ENCODE data around the gene PTTG1IP. TPM values are rescaled to one million over a fixed set of nuclear protein-coding genes. Genes with fewer than 3 reads are reported as not detected.

Gene PTTG1IP
- total RNA-seq, 2 experiments from 2014 or later: 38.9 to 58.1 TPM

DNA sequence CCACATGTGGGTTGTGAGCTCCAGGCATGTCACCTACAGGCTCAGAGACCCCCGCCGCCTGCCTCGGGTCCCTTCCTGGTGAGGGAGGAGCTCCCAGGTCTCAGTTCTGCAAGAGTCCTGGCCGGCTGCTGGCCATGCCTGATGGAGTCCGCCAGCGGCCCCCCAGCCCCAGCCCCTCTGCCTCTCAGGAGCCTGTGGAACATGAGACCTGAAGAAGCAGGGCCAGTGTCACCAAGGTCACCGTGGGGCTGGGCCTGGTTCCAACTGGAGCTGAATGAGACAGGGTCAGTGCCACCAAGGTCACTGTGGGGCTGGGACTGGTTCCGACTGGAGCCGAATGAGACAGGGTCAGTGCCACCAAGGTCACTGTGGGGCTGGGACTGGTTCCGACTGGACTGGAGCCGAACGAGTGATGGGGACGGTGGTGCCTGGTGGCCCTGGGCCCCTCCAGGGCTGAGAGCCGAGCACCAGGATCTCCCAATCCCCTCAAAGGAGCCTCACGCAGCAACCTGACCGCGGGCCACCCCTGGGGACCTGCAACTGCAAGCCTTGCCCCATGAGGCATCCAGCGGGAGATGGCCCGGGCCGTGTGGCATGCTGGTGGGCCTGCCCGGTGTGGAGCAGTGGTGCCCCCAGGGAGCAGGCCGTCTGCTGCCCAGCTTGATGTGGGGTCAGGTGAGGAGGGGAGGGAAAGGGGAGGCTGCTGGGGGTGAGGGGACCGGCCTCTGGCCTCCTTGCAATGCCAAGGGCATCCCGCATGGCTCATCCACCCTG, 14.5 kb upstream of the PTTG1IP start:
- intact Hi-C loops (cut with micrococcal nuclease; ENCODE audit: unreplicated experiment): no loop called here
- Histone ChIP-seq H3K27ac (ENCODE audit: low read depth, low read length, poor library complexity, severe bottlenecking) (no peak overlapping the region), H3K9me2 (ENCODE audit: insufficient read depth, low read length) (no peaks in the 10 kb centered on the region), H3K4me1 (ENCODE audit: insufficient read depth, low read length, poor library complexity, severe bottlenecking) (no peaks in the 10 kb centered on the region), H3K36me3 (ENCODE audit: insufficient read depth, low read length) (no peaks in the 10 kb centered on the region), H2AFZ (ENCODE audit: low read length) (no peak overlapping the region), H4K20me1 (ENCODE audit: insufficient read depth, low read length) (no peaks in the 10 kb centered on the region), H3K4me3 (ENCODE audit: low read depth, low read length, poor library complexity, severe bottlenecking) (no peak overlapping the region), H3K9me3 (ENCODE audit: low read length) (no peaks in the 10 kb centered on the region), H3K79me2 (ENCODE audit: insufficient read depth, low read depth, low read length) (no peaks in the 10 kb centered on the region), H3K4me2 (ENCODE audit: low read length) (no peak overlapping the region)
- no TSS peak for BruUV-seq (replicated peaks)
- POLR2A ChIA-PET: no interaction called here
- TF ChIP-seq CTCF (conservative IDR thresholded peaks at IDR 0.05; ENCODE audit: low read length): no peak
- no peak for TF ChIP-seq EZH2phosphoT487 (IDR thresholded peaks at IDR 0.05; ENCODE audit: borderline replicate concordance, low read depth, low read length)
- DNase-seq (ENCODE audit: low spot score): no peak
- CTCF ChIA-PET (ENCODE audit: unreplicated experiment): no interaction called here

DNA sequence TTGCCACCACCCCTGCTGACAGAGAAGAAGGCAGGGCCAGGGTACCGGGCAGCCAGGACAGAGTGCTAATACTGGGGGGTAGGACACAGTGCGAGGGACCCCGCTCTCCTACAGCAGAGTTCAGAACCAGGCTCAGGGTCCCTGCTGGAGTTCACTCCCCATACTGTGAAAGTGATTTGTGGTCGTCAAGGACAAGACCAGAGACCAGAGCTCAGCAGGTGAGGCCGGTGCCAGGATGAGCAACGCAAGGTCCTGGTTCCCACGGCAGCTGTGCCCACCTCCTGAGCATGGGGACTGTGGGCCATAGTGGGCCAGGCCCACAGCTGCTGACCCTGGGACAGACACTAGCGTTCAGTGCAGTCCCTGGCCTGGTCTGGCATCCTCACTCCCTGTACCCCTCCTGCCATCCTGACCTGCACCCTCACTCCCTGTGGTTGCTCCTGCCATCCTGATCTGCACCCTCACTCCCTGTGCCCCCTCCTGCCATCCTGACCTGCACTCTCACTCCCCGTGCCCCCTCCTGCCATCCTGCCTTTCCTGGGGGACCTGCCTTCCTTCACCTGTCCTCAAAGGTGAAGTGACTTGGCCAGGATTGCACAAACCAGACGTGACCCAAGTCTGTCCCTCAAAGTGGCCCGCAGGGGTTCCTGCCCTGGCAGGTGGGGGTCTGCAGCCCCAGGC, 13.8 kb upstream of the PTTG1IP start:
- intact Hi-C loops (cut with micrococcal nuclease; ENCODE audit: unreplicated experiment): no loop called here
- H3K27ac ChIP-seq (ENCODE audit: low read depth, low read length, poor library complexity, severe bottlenecking): no peak overlapping the region
- POLR2A ChIA-PET: no interaction called here
- H3K4me2 ChIP-seq (ENCODE audit: low read length): no peak overlapping the region
- TF ChIP-seq EZH2phosphoT487 (IDR thresholded peaks at IDR 0.05; ENCODE audit: borderline replicate concordance, low read depth, low read length): no peak
- H3K4me3 ChIP-seq (ENCODE audit: low read depth, low read length, poor library complexity, severe bottlenecking): no peak overlapping the region
- CTCF ChIA-PET (ENCODE audit: unreplicated experiment): no interaction called here
- no peaks in the 10 kb centered on the region for H4K20me1 ChIP-seq (ENCODE audit: insufficient read depth, low read length)
- BruUV-seq (replicated peaks): no TSS peak
- DNase-seq (ENCODE audit: low spot score): no peak
- peaks cover 2% of the 10 kb centered on the region for H3K4me1 ChIP-seq (ENCODE audit: insufficient read depth, low read length, poor library complexity, severe bottlenecking)
- no peak overlapping the region for H2AFZ ChIP-seq (ENCODE audit: low read length)
- no peaks in the 10 kb centered on the region for H3K9me2 ChIP-seq (ENCODE audit: insufficient read depth, low read length)
- no peaks in the 10 kb centered on the region for H3K36me3 ChIP-seq (ENCODE audit: insufficient read depth, low read length)
- no peaks in the 10 kb centered on the region for H3K9me3 ChIP-seq (ENCODE audit: low read length)
- no peaks in the 10 kb centered on the region for H3K79me2 ChIP-seq (ENCODE audit: insufficient read depth, low read depth, low read length)

- Histone ChIP-seq H3K4me1 (ENCODE audit: insufficient read depth, low read length, poor library complexity, severe bottlenecking) (peaks cover 11% of the 10 kb centered on the region), H3K4me3 (ENCODE audit: low read depth, low read length, poor library complexity, severe bottlenecking) (no peak overlapping the region), H4K20me1 (ENCODE audit: insufficient read depth, low read length) (no peaks in the 10 kb centered on the region), H3K79me2 (ENCODE audit: insufficient read depth, low read depth, low read length) (no peaks in the 10 kb centered on the region), H3K36me3 (ENCODE audit: insufficient read depth, low read length) (no peaks in the 10 kb centered on the region), H3K9me2 (ENCODE audit: insufficient read depth, low read length) (no peaks in the 10 kb centered on the region), H3K27ac (ENCODE audit: low read depth, low read length, poor library complexity, severe bottlenecking) (no peak overlapping the region), H3K4me2 (ENCODE audit: low read length) (no peak overlapping the region), H3K9me3 (ENCODE audit: low read length) (no peaks in the 10 kb centered on the region), H2AFZ (ENCODE audit: low read length) (no peak overlapping the region)
- ChIA-PET CTCF (ENCODE audit: unreplicated experiment) (no interaction called here), POLR2A (no interaction called here)
- intact Hi-C loops (cut with micrococcal nuclease; ENCODE audit: unreplicated experiment): no loop called here
- TF ChIP-seq EZH2phosphoT487 (IDR thresholded peaks at IDR 0.05; ENCODE audit: borderline replicate concordance, low read depth, low read length) (no peak), CTCF (conservative IDR thresholded peaks at IDR 0.05; ENCODE audit: low read length) (no peak)
- no peak for DNase-seq (ENCODE audit: low spot score)
- TSS peak; percentile 88 for BruUV-seq (replicated peaks)
Observed at GRCh38 chr21:44886113-44887075, 12.9 kb upstream of the PTTG1IP start.

Data from OCI-LY7 (cell line).